Activated T-cell treated with anti-CD3 and anti-CD28 coated beads, Interleukin-2, amount 50 U/mL, for 24 hours (primary cell): ENCODE results near the gene FBXL14.
A peak's percentile ranks its signal among the peaks of the same experiment; 100 is the strongest.

Source experiments
- DNase-seq: peaks from one replicate; pipeline ENCODE4 v3.0.0-alpha.2; 2020
- H3K27ac Mint-ChIP-seq: 2 replicates; pipeline ENCODE4 v1.8.0; 2020; ENCODE audit warnings: mild to moderate bottlenecking, mixed read lengths
- H3K27me3 Mint-ChIP-seq: 2 replicates; pipeline ENCODE4 v1.8.0; 2020; ENCODE audit warnings: mixed read lengths
- H3K36me3 Mint-ChIP-seq: 2 replicates; pipeline ENCODE4 v1.8.0; 2020; ENCODE audit warnings: low read depth, mixed read lengths
- H3K4me1 Mint-ChIP-seq: 2 replicates; pipeline ENCODE4 v1.8.0; 2020; ENCODE audit warnings: low read depth, mixed read lengths
- H3K4me3 Mint-ChIP-seq: 2 replicates; pipeline ENCODE4 v1.8.0; 2020; ENCODE audit warnings: mild to moderate bottlenecking, moderate library complexity, mixed read lengths
- H3K9me3 Mint-ChIP-seq: 2 replicates; pipeline ENCODE4 v1.8.0; 2020; ENCODE audit warnings: mixed read lengths

FBXL14 gene

DNA sequence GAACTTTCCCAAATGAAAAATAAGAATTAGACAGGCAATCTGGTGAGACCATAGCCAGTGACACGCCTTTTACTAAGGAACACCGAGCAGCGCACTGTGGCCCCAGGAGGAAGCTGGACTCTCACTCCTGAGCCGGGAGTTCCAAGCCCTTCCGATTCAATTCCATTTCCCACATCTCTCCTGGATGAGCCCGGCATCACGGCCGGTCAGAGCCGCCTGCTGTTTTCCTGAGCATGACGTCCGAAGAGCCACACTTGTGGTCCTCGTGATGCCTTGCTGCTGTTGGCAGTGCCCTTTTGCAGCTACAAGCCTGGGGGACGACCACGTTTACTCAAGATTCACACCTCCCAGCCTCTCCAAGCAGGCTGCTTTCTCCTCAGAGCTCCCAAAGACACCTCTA, 40.8 kb downstream of the FBXL14 start:
- Mint-ChIP-seq H3K9me3 (no peaks in the 10 kb centered on the region), H3K4me1 (peaks cover 15% of the 10 kb centered on the region), H3K27me3 (peaks cover 6% of the 10 kb centered on the region), H3K36me3 (no peaks in the 10 kb centered on the region), H3K4me3 (no peak overlapping the region), H3K27ac (no peak overlapping the region)
- no peak for DNase-seq

DNA sequence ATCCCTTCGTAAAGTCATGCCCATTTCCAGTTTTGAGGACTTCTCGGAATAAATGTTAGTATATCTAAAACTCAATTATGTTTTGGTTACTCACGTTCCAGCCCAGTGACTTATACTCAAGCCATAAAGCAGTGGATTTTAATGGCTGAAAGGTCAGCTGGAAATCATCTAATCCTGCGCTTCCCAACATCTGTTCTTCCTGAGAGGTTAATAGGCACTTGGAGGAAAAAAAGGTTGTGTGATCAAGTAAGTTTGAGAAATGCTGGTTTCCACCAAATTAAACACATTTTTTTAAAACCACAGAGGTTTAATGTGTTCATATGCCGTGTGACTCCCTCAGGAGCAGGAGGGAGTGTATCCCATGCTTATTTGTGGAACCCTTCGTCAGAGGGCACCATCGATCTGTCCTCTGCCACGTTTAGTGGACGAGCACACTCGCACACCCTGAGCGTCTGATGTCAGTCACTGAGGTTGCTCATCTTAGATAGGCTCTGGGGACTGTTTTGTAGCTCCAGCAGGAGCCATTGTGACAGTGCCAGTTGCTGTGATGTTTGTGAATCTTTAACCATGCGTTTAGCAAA, 41.4 kb downstream of the FBXL14 start:
- Mint-ChIP-seq H3K27ac (no peak overlapping the region), H3K36me3 (no peaks in the 10 kb centered on the region), H3K9me3 (no peaks in the 10 kb centered on the region), H3K27me3 (peaks cover 11% of the 10 kb centered on the region), H3K4me1 (peaks cover 15% of the 10 kb centered on the region), H3K4me3 (no peak overlapping the region)
- no peak for DNase-seq

DNA sequence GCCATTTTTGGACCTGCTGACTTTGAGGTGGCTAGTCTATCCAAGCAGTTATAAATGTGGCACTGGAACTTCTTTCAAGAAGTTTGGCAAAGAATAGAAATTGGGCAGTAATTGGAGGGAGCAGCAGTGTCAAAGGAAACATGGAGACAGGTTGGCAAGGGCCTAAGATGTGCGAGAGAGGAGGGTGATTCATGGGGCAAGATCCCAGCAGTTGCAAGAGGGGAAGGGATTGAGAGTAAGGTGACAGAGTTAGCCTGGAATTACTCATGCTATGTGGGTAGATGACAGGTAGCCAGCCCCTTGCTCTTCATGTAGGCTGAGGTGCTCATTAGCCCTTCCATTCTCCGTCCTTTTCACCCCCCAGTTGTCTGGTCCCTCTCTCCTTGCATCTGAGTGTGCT, 42.2 kb downstream of the FBXL14 start:
- peaks cover 17% of the 10 kb centered on the region for H3K27me3 Mint-ChIP-seq
- no peaks in the 10 kb centered on the region for H3K9me3 Mint-ChIP-seq
- H3K4me3 Mint-ChIP-seq: no peak overlapping the region
- no peaks in the 10 kb centered on the region for H3K36me3 Mint-ChIP-seq
- H3K4me1 Mint-ChIP-seq: peaks cover 15% of the 10 kb centered on the region
- DNase-seq: no peak
- no peak overlapping the region for H3K27ac Mint-ChIP-seq

DNA sequence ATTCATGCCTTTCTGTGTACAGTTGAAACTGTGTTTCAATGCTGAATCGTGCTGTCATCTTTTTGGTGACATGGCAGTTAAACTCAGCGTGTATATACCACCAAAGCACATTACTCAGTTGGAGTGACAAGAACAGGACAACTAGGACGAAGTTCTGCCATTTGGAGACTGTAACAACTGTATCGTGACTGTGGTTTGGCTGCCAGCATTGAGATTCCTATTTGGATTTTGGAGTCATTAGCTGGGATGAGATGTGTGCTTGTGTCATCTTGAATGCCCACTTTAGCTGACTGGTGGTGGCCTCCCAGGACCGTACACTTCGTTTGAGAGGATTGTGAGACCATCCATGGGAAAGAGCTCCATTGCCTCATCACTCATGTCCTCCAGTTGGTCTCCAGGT, 42.9 kb downstream of the FBXL14 start:
- Mint-ChIP-seq H3K9me3 (no peaks in the 10 kb centered on the region), H3K27me3 (peaks cover 22% of the 10 kb centered on the region), H3K4me1 (peaks cover 15% of the 10 kb centered on the region), H3K4me3 (no peak overlapping the region), H3K36me3 (no peaks in the 10 kb centered on the region), H3K27ac (no peak overlapping the region)
- no peak for DNase-seq

DNA sequence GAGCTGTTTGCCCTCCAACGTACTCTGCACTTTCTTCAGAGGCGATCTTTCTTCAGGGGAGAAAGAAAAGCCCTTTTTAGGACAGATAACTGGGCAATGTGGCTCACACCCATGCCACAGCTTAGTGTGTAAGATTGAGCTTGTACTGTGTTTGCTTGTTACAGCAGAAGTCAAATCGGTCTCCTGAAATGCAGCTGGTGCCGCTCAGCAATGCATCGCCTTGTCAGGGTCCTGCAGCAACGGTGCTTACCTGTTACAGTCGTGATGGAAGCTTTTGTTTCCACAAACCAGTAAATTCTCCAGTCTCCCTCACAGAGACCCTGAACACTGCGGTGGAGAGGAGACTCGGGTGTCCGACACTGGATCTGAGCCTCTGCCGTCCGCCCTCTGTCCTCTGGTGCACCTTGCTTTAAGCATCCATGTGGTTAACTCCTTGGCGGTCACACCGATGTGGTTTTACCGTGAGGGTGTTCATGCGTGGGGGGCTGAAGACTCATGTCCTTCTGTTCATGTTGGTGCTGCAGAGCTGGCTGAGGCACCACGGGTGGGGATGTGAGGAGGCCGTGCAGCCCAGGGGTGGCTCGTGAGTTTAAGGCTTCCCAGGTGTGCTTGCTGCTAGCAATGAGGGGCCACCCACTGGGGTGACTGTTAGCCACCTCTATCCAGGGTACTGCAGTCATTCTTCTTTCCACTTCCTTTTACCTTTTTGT, 47.3 kb downstream of the FBXL14 start:
- Mint-ChIP-seq H3K9me3 (no peaks in the 10 kb centered on the region), H3K4me1 (no peaks in the 10 kb centered on the region), H3K36me3 (no peaks in the 10 kb centered on the region), H3K4me3 (no peak overlapping the region), H3K27me3 (peaks cover 50% of the 10 kb centered on the region), H3K27ac (no peak overlapping the region)
- no peak for DNase-seq

DNA sequence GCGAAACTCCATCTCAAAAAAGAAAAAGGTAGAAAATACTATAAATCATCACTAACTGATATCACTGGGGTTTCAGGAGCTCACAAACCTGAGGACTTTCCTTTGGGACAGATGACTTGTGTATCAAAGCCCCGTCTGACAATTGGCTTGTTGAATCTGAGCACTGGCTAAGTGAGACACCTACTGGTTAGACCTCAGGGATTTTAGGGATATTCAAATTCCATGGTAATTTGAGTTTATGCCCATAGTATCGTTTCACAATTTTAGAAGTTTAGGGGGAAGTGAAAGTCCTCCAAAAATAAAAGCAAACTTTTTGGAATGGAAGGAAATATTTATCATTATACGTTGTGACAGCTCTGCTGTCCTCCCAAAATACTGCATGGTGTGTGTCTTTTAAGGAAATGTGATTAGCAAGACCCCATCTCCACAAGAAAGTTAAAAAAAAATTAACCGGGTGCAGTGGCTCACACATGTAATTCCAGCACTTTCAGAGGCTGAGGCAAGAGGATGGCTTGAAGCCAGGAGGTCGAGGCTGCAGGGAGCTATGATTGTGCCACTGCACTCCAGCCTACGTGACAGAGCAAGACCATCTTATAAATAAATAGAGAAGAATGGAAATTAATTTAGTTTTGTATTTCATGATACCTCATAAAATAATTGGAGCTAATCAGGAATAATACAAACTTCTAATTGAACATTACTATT, 49.2 kb downstream of the FBXL14 start:
- Mint-ChIP-seq H3K36me3 (no peaks in the 10 kb centered on the region), H3K4me3 (no peak overlapping the region), H3K27me3 (peaks cover 68% of the 10 kb centered on the region), H3K27ac (no peak overlapping the region), H3K9me3 (no peaks in the 10 kb centered on the region), H3K4me1 (no peaks in the 10 kb centered on the region)
- no peak for DNase-seq

DNA sequence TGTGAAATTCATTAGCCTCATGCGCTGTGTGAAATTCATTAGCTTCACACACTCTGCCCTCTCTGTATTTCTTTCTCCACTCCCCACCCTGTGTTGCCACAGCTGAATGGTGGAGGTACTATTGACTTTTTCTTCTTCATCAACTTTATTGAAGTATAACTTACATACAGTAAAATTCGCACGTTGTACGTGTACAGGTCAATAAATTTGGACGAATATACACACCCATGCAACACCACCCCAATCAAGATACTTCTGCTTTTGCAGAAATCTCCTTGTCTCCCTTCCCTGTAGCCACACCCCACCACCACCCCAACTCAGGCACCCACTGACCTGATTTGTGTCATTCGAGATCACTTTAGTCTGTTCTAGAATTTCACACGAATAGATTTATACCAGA, 51.8 kb downstream of the FBXL14 start:
- no peaks in the 10 kb centered on the region for H3K36me3 Mint-ChIP-seq
- peaks cover 83% of the 10 kb centered on the region for H3K27me3 Mint-ChIP-seq

DNA sequence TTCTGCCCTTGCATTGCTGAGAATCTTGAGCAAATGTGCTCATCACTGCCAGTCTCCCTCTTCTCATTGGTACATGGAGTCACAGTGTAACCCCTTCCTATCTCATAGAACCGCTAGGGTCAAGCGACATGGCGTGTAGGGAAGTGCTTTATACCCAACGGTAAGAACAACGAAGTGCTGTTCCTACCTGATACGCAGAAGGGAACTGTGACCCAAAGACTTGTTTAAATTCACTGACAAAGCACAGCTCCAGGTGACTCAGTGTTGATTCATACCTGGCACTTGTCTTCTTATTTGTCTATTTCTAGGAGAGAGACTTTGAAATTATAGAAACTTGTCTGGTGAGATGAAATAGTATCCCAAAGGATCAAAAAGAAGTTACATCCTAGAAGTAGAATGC, 53.7 kb downstream of the FBXL14 start:
- Mint-ChIP-seq H3K9me3 (no peaks in the 10 kb centered on the region), H3K27me3 (peaks cover 84% of the 10 kb centered on the region), H3K4me1 (no peaks in the 10 kb centered on the region), H3K27ac (no peak overlapping the region), H3K36me3 (no peaks in the 10 kb centered on the region), H3K4me3 (no peak overlapping the region)
- no peak for DNase-seq

More for the DNA sequence above, 51.8 kb downstream of the FBXL14 start:
- H3K27ac Mint-ChIP-seq: no peak overlapping the region
- H3K4me3 Mint-ChIP-seq: no peak overlapping the region
- no peaks in the 10 kb centered on the region for H3K4me1 Mint-ChIP-seq
- no peak for DNase-seq
- H3K9me3 Mint-ChIP-seq: no peaks in the 10 kb centered on the region

DNA sequence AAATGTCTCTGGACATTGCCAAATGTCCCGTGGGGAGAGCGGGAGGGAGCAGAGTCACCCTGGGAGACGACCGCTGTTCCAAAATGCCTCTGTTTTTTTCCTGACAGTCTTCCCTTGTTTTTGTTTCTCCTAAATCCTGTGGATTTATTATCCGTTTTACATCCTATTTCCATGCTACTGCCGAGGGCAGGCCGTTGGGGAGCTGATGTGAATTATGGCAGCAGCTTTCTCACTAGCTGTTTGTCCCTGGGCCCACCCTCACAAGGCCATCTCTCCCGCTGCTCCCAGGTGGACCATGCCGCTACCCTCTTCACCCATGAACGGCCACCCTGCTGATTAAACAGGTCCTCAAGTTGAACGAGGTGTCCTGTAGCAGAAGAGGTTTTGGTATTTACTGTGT, 55.2 kb downstream of the FBXL14 start:
- Mint-ChIP-seq H3K4me1 (peaks cover 4% of the 10 kb centered on the region), H3K27ac (no peak overlapping the region), H3K27me3 (peaks cover 82% of the 10 kb centered on the region), H3K36me3 (no peaks in the 10 kb centered on the region), H3K4me3 (no peak overlapping the region), H3K9me3 (no peaks in the 10 kb centered on the region)
- DNase-seq: no peak

DNA sequence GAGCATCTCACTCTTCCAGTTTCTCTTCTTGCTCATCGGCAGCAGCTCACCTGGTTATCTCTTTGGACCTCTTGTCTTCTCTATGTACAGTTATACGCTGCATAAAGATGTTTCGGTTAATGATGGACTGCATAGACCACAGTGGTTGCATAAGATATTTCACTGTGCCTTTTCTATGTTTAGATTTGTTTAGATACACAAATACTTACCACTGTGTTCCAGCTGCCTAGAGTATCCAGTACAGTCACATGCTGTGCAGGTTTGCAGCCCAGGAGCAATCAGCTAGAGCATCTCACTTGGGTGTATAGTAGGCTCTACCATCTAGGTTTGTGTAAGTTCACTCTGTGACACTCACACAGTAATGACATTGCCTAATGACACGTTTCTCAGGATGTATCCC, 57.6 kb downstream of the FBXL14 start:
- Mint-ChIP-seq H3K9me3 (no peaks in the 10 kb centered on the region), H3K27ac (no peak overlapping the region), H3K4me3 (no peak overlapping the region), H3K36me3 (no peaks in the 10 kb centered on the region), H3K4me1 (peaks cover 27% of the 10 kb centered on the region), H3K27me3 (peaks cover 86% of the 10 kb centered on the region)
- DNase-seq: no peak

- Mint-ChIP-seq H3K27me3 (peaks cover 74% of the 10 kb centered on the region), H3K4me3 (no peak overlapping the region), H3K27ac (no peak overlapping the region), H3K36me3 (no peaks in the 10 kb centered on the region), H3K9me3 (no peaks in the 10 kb centered on the region), H3K4me1 (peaks cover 33% of the 10 kb centered on the region)
- DNase-seq: no peak
Observed at GRCh38 chr12:1534748-1535147, 59.6 kb downstream of the FBXL14 start.

DNA sequence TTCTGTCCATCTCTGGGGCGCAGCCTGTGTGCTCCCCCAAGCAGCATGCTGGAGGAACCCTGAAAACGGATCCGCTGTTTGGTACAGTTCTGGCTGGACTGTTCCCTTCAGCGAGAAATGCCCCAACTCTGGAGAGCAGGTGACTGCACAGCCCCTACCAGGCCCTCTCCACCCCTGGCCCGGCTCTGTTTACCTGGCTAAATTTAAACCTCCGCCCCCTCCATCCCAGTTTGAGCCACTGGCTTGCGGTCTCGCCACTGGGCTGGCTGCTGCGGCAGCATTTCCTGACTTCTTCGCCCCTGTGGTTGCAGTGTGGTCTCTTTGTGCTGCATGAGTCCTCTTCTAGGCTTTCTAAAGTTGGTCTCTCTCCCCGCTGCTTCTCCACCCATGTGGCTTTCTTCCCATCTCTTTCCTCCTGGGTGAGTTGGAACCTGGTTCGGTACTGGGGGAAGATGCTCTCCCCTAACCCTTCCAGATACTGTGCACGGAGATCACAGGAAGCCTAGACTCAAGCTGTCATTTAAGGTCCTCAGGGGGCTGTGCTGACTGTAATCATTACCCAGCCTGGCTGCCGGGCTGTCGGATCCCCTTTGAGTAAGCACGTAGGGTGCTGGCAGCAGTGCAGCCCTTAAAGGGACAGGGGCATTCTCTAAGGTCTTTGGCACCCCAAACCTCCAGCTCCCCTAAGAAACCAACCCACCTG, 60.6 kb downstream of the FBXL14 start:
- DNase-seq: peak; percentile 66
- peaks cover 37% of the 10 kb centered on the region for H3K4me1 Mint-ChIP-seq
- H3K4me3 Mint-ChIP-seq: peak overlapping the region; percentile 64
- H3K36me3 Mint-ChIP-seq: no peaks in the 10 kb centered on the region
- no peak overlapping the region for H3K27ac Mint-ChIP-seq
- no peaks in the 10 kb centered on the region for H3K9me3 Mint-ChIP-seq
- H3K27me3 Mint-ChIP-seq: peaks cover 74% of the 10 kb centered on the region

- Mint-ChIP-seq H3K4me3 (peak overlapping the region; percentile 64), H3K4me1 (peaks cover 37% of the 10 kb centered on the region), H3K9me3 (no peaks in the 10 kb centered on the region), H3K36me3 (no peaks in the 10 kb centered on the region), H3K27me3 (peaks cover 75% of the 10 kb centered on the region), H3K27ac (no peak overlapping the region)
- DNase-seq: peak; percentile 52
Observed at GRCh38 chr12:1533205-1533601, 61.2 kb downstream of the FBXL14 start.

DNA sequence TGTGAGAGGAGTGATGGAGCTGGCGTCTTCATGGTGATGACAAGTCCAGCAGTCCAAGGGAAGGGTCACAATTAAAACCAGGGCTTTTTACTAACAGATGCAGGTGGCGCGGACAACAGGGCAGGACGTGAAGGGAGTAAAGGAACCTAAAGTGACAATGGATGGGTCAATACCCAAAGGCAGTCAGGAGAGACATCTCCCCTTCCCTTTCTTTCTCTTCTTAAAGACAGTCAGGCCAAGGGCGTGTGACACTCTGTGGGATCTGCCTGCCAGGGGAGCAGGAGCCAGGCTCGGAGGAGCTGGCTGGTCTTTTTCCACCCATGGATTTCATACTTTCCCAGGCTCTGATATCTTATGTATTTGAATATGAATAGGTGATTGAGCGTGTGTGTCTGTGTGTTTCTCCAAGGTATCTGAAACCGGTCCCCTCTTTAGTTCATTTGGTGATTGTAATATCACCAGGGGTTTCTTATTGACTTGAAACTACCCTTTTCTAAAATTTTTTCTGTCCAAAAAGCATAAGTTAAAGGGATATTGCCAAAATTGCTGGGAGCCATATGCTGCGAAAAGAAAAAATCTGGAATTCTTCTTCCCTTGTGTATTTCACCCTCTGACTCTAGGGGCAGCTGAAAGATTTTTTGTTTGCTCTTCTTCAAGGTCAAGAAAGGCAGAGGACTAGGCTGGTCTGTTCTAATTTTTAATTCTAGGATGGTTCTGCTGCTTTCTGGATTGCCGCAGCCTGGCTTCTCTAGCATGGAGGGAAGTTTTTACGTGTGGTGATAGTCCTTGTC, 61.8 kb downstream of the FBXL14 start:
- no peaks in the 10 kb centered on the region for H3K36me3 Mint-ChIP-seq
- no peak overlapping the region for H3K27ac Mint-ChIP-seq
- H3K27me3 Mint-ChIP-seq: peaks cover 75% of the 10 kb centered on the region
- no peaks in the 10 kb centered on the region for H3K9me3 Mint-ChIP-seq
- peak overlapping the region; percentile 64 for H3K4me3 Mint-ChIP-seq
- H3K4me1 Mint-ChIP-seq: peaks cover 37% of the 10 kb centered on the region
- no peak for DNase-seq
